Dedifferentiated amniotic fluid mesenchymal stem cell (primary cell): ENCODE results near the gene CS.
"Not testable (repeated sequence)": the region's sequence is repeated elsewhere in the genome, so short reads cannot be mapped to it uniquely, and the experiment has no call there.

Experiments
- DNase-seq: peaks from one replicate; pipeline ENCODE4 v3.0.0-alpha.2; 2016; ENCODE audit errors: extremely low spot score

CS gene

DNA sequence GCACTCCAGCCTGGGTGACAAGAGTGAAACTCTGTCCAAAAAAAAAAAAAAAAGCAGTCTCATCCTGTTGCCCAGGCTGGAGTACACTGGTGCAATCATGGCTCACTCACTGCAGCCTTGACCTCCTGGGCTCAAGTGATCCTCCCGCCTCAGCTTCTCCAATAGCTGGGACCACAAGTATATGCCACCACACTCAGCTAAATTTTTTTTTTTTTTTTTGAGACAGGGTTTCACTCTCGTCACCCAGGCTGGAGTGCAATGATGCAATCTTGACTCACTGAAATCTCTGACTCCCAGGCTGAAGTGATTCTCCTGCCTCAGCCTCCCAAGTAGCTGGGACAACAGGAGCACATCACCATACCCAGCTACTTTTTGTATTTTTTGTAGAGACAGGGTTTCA lies 20.9 kb upstream of the CS start:
- DNase-seq: no peak

DNA sequence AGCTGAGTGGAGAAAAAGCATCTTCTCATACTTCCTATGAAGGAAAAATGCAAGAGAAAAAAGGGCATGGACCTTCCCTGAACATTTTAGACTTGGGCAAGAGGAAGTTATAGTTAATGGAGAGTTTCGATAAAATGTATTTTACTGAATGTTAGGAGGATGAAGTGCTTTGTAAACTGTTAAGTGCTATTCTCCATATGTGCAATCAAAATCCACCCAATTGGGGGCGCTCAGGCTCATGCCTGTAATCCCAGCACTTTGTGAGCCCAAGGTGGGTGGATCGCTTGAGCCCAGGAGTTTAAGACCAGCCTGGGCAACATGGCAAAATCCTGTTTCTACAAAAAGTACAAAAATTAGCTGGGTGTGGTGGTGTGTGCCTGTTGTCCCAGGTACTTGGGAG lies 17.5 kb upstream of the CS start:
- no peak for DNase-seq

DNA sequence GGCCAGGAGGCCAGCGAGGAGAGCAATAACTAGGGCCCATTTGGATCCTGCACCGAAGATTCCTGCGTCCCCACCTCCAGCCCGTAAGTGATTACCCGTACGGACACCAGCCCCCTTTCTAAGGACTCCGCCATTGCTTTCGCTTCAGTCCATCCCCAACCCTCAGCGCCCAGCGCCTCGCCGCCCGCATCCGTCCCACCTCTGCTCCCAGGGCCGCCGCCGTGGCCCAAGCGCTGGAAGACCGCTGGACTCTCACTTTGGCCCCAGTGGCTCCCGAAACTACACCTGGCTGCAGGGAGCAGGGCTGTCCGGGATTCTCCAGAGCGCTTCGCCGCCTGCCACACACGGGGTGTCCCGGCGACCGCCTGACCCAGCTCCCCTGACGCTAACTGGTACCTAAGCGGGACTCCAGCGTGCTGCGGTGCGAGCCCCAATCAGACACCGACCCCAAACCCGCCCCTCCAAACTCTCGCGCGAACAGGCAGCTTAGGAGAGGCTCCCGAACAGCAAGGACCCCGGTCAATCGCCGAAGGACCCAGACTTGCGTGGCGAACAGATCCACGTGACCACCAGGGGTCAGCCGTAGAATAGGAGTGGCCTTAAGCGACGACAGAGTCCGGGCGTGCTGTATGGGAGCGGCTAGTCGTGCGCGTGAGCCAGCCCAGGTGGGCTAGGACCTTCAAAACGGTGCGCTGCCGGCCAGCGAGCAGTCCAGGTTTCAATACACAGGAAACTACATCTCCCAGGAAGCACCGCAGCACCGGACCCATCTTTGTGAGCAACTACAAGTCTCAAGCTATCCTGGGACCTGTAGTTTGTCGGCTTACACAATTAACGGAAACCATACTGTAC lies 15.7 kb upstream of the CS start, which contains the start of gene CNPY2:
Gene CNPY2 (minus strand): TSS at position 367 of the 852 bp plus-strand sequence. CDS start 771 bp downstream, outside the sequence.
- peak; percentile 97 for DNase-seq

DNA sequence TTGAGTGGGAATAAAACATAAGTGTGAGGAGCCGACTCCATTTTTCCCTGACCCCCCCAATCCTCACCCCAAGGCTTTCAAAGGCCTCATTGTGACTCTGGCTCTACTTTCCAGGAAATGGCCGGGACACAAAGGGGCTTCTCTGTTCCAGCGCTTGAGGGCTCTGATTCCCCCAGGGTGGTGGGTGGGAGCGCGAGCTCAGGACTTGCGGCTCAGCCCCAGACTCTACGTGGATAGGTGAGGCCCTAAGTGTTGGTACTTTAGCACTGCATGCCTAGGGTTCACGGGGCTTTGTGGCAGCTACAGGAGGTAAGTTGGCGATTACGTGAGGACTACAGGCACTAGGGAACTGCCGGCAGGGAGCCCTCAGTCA lies 15.1 kb upstream of the CS start:
- DNase-seq: no peak

DNA sequence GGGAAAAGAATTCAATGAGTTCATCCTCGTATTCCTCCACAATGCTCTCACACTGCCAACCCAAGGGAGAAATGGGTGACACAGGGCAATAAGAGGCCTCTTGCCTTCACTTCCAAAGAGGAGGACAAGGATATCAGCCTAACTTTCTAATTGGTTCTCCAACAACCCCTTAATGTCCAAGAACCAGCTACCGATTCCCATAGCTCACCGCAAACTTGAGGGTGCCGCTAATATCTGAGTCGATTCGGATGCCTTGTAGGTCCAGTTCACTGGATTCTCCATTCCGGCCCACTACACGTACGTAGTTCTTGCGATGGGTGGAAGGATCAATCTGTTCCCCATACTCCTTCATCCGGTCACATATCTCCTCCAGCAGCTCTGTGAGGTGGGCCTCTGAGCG lies 10.9 kb upstream of the CS start:
- no peak for DNase-seq

DNA sequence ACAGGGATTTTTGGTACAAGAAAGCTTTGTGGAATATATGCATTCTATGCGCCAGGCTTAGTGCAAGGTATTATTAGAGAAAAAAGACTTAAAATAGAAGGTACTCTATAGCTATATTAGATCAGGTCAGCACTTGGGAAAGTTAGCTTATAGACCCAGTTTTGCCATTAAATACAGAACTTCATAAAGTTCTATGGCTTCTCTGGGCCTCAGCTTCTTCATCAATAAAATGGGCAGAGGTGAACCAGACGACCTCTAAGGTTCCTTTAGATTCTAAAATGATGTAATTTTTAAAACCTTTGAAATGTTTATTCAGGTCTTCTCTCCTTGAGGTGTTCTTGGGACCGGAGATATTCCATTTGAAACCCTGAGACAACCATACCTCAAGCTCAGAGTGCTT lies 8.6 kb upstream of the CS start:
- DNase-seq: no peak

DNA sequence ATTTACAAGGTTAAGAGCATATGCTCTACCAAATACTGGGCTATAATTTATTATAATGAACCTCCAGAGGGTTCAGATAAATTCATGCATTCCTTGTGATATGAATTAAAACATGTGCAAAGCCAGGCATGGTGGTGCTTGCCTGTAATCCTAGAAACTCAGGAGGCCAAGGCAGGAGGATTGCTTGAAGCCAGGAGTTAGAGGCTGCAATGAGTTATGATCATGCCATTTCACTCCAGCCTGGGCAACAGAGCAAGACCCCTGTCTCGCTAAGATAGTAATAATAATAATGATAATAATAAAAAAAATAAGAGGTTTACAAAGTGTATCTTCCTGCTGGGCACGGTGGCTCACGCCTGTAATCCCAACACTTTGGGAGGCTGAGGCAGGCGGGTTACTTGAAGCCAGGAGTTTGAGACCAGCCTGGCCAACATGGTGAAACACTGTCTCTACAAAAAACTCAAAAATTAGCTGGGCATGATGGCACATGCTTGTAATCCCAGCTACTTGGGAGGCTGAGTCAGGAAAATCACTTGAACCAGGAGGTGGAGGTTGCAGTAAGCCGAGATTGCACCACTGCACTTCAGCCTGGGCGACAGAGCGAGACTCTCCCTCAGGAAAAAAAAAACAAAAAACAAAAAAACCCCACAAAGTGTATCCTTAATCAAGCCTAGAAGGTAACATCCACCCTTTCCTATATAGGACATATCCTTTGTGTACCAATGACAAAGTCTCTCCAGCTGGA lies 7.3 kb upstream of the CS start:
- DNase-seq: no peak

DNA sequence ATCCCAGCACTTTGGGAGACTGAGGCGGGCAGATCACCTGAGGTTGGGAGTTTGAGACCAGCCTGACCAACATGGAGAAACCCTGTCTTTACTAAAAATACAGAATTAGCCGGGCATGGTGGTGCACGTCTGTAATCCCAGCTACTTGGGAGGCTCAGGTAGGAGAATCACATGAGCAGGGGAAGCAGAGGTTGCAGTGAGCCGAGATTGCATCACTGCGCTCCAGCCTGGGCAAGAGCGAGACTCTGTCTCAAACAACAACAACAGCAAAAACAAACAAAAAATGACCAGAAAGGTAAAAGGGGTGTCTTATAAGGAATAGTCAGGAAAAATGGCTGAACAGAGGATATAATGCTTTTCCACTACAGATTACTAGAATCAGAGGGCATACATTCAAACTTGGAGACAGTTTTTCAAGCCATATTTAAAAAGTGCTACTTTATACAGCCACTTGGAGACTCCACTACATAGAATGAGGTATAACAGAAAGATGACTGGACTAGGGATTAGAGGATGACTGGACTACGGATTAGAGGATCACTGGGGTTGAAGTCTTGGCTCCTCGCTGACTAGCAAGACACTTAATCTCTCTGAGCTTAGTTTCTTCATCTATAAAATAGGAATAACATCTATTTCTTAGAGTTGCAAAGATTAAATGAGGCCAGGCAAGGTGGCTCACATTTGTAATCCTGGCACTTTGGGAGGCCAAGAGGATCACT lies 4.9 kb upstream of the CS start:
- no peak for DNase-seq

DNA sequence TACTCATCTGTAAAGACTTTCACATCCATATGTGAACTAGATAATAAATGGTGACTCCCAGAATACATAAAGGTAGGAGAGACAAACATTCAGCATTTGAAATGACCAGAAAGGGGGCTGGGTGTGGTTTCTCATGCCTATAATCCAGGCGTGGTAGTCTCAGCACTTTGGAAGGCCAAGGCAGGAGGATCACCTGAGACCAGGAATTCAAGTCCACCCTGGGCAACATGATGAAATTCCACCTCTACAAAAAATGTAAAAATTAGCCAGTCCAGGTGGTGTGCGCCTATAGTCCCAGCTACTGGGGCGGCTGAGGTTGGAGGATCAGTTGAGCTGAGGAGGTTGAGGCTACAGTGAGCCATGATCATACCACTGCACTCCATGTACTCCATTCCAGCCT lies 4.1 kb upstream of the CS start:
- no peak for DNase-seq

DNA sequence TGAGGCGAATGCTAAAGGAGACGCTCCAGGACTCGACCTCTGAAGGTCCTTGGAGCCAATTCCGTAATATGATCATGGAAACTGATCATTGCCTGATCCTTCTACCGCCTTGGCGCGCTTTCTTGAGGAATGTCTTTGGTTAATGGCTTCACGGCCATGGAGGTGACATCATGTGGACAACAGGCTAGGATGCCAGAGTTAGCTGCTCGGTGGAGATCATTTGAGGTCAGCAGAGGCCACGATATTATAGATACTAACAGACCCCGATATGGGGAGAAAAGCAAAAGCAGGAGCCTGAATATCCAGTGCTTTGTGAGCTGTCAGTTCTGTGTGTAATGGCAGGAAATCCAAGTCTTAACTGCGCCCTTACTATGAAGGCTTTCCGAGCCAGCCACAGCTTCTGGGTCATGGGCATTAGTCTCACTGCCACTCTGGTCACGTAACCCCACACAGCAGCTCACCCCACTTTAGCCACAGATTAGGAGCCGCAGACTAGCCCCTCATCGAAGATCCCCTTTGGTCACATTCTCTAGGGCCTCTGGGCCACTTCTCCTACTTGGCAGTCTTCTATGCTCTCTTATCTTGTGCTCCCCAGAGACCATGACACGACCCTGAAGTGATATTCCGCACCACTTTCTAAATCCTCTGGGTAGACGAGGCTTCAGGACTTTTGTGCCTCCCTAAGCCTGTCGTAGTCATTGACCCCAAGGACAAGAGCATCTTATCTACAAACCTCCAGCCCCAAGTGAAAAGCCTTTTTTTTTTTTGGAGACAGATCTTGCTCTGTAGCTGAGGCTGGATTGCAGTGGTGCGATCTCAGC lies 724 bp upstream of the CS start:
- no peak for DNase-seq

DNA sequence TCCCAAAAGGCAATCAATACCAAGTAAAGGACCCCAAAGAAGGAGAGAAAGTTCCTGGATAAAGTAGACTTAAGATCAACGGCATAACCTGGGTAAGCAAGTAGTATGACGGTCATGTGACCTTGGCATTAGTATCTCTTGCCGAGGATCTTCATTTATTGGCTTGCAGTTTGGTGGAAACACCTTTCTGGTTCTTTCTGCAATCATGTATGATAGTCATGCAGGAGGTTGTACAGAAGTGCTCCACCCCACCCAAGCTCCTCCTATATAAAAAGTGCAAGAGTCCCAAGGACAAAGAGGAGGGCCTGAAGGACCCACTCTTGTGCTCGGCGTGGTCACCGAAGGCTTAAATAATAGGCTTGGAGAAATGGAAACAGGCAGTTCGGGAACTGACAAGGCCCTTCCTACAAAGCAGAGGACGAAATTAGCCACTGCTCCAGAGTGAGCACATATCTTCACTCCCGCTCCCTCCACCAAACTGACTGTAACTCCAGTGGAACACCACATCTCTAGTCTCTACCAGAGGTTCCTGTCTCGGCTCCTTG lies 750 bp downstream of the CS start:
- no peak for DNase-seq

DNA sequence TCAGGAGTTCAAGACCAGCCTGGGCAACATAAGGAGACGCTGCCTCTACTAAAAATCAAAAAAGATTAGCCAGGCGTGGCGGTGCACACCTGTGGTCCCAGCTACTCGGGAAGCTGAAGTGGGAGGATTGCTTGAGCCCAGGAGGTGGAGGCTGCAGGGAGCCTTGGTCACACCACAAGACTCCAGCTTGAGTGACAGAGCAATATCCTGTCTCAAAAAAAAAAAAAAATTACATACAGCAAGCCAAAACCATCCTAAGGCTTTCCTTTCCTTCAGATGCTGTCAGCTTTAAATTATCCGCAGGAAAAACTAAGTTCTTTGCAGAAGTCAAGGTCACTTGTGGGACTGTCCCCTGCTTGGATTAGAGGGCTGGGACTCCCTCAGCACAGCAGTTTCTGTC lies 1.3 kb downstream of the CS start:
- DNase-seq: no peak

DNA sequence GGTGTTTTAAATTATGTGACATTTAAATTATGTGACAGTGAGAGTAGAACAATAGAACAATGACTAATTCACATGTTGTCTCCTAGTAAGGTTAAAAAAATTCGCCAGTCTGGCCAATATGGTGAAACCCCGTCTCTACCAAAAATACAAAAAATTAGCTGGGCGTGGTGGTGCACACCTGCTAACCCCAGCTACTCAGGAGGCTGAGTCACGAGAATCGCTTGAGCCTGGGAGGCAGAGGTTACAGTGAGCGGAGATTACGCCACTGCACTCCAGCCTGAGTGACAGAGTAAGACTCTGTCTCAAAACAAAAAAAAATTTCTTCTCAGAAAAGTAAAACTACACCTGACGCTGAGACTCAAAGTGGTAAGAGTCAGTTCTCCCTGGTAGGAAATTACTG lies 2.7 kb downstream of the CS start:
- DNase-seq: no peak

DNA sequence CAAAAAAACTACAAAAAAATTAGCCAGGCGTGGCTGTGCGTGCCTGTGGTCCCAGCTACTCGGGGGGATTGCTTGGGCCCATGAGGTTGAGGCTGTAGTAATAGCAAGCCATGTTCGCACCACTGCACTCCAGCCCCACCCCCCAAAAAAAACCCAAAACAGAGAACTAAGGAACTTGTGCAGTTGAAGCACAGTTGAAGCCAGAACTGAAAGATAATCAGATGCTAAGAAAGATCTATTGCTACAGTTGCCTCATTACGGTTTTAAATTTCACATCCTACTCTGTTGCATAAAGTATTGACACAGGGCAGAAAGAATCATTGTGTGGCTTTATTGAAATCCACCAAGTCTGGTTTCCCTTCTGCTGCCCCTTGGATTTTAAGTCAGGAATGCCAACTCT lies 3.8 kb downstream of the CS start:
- no peak for DNase-seq

DNA sequence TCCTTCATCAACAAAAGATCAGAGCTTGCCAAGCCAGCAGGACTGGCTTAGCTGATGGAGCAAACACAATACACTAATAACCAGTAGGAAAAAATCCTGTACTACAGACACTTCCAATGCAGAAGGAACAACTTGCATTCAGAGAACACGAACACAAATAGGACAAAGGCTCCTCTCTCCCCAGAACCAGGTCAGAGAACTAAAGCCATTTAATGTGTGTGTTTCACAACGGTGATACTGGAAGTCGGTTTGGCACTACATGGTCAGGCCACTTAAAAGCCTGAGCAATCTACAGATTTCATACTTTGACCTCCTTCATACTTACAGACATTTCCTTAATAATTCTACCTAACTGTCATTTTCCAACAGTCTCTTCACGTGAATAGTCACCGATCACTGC lies 6.3 kb downstream of the CS start:
- no peak for DNase-seq

DNA sequence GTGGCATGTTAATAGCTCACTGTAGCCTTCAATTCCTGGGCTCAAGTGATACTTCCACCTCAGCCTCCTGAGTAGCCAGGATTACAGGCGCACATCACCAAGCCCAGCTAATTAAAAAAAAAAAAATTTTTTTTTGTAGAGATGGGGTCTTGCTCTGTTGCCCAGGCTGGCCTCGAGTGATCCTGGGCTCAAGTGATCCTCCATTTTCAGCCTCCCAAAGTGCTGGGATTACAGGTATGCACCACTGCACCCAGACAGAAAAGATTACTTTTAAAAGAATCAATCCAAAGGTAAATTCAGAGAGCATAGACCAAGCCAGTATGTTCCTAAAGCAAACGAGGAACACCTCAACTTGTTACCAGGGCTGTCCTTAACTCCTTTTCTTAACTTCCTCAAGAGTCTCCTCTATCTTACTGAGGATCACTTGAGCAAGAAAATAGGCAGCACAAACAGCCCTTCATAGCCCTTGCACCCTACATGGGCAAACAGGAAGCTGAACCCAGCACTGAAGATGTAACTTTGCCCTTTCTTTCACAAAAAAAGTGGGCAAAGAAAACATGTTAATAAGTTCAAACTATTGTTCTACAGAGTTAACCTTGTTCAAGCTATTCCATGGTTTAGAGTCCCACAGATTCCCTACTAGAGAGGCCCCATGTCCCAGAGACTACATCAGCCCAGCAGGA lies 11.3 kb downstream of the CS start:
- no peak for DNase-seq

DNA sequence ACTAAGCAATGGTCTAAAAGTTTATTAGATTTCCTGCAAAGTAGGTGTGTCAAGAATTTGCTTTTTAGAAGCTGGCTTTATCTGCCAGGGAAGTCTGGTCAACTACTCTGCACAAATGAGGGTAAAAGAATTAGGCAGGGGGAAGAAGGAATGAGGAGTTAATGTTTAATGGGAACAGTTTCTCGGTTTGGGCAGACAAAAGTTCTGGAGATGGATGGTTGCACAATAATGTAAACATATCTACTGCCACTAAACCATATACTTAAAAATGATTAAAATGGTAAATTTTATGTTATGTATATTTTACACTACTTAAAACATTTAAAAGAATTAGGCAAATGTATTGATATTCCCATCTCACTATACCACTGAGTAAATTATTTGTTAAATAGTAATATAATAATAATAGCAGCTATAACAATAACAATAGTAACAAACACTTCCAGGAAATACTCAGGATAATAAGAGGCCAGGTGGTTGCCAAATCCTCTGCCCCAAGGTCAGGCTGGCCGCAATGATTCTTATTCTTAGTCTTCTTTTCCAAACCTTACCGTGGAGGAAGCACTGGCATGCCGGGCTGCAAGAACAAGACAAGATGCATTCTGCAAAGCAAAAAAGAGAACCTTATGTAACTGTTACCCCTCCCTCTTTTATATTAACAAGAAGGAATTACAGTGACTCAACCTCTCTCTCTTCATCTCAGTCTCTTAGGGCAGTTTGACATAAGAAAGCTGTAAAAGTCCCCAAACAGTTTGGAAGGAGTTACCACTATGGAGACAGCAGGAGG lies 13.9 kb downstream of the CS start:
- no peak for DNase-seq

DNA sequence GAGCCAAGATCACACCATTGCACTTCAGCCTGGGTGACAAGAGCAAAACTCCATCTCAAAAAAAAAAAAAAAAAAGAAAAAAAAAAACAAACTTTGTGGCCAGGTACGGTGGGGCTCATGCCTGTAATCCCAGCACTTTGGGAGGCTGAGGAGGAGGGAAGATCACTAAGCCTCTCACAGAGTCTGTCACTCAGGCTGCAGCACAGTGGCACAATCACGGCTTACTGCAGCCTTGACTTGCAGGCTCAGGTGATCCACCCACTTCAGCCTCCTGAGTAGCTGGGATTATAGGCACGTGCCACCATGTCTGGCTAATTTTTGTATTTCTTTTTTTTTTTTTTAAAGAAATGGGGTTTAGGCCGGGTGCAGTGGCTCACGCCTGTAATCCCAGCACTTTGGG lies 15.9 kb downstream of the CS start:
- DNase-seq: not testable (repeated sequence)

DNA sequence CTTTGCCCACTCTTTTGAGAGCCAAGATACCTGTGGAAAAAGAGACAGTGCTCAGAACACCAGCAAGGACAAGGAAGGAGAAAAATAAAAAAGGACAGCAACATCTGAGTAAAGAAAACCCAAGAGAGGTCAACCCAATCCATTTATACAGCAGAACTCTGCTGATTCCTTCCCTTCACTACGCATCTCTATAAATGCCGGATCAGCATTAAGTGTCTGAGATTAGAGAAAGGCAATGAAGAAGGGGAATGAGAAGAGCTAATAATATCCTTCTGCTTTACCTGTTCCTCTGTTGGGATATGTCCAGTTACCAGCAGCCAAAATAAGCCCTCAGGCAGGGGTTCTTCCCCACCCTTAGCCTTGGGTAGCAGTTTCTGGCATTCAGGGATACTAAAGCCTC lies 17.6 kb downstream of the CS start:
- DNase-seq: no peak

DNA sequence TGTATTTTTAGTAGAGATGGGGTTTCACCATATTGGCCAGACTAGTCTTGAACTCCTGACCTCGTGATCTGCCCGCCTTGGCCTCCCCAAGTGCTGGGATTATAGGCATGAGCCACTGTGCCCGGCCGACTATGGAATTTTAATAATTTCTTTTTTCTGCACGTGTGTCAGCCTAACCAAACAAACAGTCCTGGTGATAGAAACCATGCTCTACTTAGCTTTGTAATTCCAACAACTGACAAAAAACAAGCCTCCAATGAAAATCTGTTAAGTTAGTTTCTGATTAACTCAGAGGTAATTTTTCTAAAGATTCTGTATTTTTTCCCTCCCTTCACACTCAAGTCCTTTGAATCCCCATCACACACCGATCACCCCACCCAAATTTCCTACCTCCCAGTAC lies 18.1 kb downstream of the CS start:
- DNase-seq: no peak
